ENCODE results near the gene PTGER4.

DNA sequence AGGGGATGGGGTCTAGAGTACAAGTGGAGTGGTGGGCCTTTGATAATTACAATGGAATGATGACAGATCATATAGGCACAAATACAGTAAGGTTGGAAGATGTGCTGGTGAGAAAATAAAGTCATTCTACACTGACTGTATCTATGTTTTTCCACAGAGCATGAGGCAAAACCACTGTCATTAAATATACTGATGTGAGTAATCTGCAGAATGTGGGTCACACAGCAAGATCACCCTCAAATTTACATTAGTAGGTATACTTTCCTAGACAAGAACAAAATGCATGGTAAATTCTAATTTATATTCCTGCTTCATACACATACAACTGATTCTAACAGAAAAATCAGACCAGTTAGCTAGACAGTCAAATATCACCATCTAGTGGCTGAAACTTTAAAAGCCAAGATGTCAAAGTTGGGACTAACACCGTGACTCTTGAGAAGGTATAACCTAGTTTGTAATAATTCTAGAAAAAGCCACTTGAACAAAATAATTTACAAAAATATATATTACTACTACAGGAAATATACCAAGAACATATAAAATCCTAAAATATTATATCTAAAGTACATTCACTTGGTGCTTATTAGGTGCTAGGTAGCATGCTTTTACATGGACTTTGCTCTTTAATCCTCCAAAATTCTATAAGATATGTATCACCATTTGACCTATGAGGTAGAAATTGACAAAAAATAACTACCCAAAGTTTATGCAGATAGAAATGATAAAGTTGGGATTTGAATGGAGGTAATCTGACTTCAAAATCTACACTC lies 56.6 kb downstream of the PTGER4 start:
- TF ChIP-seq SP1 (CRISPR knock-in tag; conservative IDR thresholded peaks at IDR 0.05): no peak
- TF ChIP-seq, protein P1, sequence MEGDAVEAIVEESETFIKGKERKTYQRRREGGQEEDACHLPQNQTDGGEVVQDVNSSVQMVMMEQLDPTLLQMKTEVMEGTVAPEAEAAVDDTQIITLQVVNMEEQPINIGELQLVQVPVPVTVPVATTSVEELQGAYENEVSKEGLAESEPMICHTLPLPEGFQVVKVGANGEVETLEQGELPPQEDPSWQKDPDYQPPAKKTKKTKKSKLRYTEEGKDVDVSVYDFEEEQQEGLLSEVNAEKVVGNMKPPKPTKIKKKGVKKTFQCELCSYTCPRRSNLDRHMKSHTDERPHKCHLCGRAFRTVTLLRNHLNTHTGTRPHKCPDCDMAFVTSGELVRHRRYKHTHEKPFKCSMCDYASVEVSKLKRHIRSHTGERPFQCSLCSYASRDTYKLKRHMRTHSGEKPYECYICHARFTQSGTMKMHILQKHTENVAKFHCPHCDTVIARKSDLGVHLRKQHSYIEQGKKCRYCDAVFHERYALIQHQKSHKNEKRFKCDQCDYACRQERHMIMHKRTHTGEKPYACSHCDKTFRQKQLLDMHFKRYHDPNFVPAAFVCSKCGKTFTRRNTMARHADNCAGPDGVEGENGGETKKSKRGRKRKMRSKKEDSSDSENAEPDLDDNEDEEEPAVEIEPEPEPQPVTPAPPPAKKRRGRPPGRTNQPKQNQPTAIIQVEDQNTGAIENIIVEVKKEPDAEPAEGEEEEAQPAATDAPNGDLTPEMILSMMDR (IDR thresholded peaks at IDR 0.05): no peak
